Measurements from ENCODE around the gene JARID2.
"Not testable (repeated sequence)": the region's sequence is repeated elsewhere in the genome, so short reads cannot be mapped to it uniquely, and the experiment has no call there.

JARID2 gene

DNA sequence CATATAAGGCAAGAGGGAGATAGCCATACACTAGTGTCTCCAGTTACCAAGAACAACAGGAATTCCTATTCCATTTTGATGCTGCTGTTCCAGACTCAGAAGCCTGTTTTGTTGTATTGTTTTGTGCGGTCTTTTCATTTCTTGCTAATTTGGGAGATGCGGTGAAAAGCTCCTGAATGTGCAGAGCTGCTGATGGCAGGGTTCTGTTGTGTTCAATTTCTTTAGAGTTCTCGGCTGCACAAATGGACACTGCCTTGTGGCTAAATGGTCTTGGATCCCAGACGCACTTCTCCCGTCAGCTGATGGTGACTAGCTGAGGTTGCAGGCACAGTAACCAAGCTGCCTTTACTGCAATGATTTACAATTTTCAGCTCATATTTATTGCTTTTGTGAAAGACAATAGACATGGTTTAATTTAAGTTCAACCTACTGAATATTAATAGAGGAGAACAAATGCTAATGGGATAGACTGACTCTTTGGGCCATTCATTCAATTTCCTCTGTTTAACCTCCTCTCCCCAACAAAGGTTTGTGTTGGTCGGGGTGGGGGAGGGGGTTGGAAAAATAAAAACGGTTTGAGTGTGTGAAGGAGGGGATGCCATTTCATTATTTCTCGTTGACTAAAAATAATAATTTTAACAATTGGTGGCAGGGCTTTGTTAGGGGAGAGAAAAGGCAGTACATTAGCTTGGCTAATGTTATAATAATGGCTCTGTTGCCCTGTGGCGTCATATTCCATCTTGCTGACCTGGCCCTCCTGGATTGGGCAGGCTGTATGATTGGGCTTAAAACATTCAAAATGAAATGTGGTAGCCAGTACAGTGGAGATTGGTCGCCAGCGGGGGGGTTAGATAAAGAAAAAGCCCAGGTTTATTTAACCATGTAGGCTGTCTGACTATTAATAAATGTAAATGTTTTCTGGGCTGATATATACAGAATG, 159.5 kb downstream of the JARID2 start:
- DNase-seq: no peak

DNA sequence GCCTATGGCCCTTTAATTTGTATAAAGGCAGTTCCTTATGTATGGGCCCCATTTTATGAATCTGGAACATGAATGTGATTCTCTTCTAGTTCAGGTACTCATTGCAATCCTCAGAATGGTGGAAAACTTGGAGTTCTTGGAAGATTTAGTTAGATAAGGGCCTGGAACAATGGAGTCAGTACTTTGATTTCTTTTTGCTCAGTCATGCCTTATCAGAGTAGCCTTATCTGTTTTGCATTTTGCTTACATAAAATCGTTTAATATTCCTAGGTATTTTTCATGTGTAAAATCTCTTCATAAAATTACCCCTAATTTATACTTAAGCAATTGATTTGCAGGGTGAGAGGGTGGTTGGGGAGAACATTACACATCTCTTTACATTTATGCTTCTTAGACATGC, 160.6 kb downstream of the JARID2 start:
- DNase-seq: no peak

DNA sequence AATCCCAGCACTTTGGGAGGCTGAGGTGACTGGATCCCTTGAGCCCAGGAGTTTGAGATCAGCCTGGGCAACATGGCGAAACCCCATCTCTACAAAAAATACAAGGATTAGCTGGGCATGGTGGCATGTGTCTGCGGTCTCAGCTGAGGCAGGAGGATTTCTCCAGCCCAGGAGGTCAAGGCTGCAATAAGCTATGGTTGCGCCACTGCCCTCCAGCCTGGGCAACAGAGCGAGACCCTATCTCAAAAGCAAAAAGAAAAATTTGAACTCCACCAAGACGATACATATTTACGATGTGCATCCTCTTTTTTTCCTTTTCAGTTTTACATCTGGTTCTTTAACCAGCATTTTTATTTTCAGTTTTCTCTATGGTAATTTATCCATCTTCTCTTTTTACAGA, 162.1 kb downstream of the JARID2 start:
- no peak for DNase-seq

DNA sequence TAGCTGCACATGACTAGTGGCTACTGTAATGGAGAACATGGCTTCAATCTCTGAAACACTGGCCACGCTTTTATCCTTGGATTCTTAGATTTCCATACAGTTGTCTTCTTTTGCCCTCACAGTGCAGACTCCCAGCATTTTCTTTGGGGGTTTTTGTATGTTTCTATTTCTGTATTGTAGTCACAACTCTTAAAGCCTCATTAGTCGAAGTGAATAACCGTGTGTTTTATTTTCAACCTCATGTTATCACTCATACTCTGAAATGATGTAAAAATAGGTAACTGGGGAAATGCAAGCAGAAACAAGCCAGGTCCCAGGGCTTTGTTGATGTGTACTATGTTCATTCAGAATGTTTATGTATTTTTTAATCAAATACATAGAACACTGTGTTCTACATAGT, 162.9 kb downstream of the JARID2 start:
- DNase-seq: no peak

DNA sequence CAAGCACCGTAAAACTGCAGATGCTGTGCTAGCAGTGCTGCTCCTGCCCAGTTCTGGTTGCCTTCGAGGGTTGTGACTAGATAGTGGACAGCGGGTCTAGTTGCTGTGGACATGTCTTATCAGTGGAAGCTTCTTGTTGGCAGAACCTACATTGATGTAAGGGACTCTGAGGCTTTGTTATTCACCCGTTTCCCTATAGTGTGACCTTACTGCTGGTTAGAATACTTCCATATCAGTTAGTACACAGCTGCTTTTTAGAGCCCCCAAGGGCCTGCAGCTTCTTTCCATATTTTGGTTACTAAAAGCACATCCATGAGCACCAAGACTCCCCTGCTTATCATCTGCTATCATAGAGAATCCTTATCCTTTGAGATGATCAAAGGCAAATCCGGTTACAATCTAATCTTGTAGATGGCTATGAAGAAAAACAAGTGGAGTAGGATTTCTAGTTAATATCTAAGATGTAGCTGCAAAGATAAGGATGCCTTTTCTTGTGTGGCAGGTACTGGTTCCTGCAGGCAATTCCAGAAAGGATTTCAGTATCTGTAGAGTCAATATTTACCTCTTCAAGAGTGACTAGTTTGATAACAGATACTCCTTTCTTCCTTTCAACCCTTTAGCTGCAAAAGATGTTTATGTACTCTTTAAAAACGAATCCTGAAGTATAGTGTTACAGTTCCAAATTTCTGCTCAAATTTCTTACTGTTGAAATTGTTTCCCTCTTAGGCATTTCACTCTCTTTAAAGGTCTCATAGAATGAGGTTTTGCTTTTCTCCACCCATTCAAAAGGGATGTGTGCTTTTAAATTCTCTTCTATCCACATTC, 163.6 kb downstream of the JARID2 start:
- DNase-seq: no peak

DNA sequence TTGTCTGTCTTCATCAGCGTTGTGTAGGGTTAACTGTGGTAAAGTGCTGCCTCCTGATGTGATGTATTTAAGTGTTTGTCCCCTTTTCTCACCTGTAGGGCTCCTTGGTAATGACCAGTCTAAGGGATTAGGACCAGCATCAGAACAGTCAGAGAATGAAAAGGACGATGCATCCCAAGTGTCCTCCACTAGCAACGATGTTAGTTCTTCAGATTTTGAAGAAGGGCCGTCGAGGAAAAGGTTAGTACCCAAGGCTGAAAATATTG, 164.2 kb downstream of the JARID2 start:
- DNase-seq: no peak

DNA sequence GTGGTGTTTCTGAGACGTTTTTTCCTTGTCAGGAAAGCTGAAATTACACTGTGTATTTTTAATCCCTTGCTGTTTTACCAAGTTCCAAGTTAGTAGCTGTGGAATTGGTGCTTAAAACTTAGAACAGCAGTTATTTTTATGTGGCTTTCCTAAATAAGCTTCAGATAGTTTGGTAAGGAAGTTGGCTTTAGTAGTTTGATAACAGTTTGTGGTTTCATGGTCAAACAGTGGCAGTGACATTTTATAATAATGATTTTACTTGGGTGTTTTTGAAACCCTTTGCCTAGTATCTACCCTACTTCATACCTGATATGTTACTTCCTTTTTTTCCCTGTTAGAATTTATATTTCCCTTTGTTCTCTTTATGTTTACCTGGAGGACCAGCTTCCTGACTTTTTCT, 164.9 kb downstream of the JARID2 start:
- DNase-seq: no peak

DNA sequence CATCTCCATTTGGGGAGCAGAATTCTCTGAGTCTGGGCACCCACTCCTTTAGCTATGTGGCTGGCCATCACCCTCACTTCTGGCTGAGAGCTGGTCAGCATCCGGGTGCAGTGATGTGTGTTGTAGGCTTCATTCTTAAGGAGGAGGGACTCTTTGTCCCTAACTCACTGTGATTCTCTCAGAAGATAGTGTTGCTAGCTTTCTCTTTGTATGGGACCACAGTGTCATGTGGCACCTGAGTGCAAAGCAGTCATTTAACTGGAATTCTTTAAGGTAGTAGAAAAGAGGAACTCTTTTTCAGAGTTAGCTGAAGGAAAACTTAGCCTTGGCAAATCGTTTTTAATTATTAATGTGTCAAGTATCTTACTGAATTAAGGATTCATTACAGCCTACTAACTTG, 165.9 kb downstream of the JARID2 start:
- no peak for DNase-seq

DNA sequence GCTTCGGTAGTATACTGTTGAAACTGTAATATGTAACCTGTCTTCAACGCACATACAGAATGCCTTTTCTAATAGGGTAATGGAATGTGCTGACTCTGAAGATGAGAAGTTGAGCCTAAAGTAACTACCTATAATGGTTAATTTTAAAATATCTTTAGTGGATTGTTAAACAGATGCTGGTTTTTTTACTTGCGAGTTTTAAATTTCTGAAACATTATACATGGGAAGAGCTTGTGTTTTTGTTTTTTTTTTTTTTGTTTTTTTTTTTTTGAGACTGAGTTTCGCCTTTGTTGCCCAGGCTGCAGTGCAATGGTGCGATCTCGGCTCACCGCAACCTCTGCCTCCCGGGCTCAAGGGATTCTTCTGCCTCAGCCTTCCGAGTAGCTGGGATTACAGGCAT, 166.9 kb downstream of the JARID2 start:
- no peak for DNase-seq

DNA sequence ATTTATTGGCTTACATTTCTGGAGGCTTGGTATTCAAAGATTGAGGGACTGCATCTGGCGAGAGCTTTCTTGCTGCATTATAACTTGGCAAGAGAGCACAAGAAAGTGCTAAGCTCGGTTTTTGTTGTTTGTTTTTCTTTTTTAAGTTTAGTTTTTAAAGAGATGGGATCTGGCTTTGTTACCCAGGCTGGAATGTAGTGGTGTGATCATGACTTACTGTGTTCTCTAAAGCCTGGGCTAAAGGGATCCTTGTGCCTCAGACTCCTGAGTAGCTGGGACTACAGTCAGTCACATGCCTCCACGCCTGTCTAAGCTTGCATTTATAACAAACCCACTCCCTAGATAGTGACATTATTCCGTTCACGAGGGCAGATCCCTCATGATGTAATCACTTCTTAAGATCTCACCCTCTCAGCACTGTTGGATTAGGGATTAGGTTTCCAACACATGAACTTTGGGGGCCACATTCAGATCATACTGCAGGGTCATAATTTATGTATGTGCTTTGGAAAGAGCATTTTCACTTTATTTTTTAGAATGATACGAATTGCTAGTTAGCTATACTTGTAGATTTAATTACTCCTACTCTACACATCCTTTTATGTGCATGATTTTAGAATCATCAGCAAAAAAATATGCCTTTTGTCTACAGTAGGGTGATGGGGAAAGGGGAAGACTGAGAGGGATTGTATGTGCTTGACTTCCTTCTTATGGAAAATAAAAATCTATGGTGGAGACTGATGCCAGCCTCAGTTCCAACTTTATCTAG, 167.8 kb downstream of the JARID2 start:
- no peak for DNase-seq

DNA sequence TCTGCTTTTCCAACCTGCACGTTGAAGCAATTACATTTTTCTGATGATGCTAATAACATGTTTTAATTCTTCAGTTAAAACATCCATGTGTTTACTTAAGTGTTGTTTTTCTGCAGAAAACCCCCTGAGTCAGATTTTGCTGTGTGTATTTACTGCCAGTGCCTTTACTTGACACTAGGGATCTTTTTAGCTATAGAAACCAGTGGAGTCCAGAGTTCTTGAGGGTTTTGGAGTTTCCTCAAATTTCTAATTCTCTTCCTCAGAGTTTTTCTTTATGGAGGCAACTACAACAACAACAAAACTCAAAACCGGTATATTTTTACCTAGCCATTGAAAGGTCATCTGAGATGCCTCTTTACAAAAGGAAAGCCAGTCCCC, 168.4 kb downstream of the JARID2 start:
- no peak for DNase-seq

DNA sequence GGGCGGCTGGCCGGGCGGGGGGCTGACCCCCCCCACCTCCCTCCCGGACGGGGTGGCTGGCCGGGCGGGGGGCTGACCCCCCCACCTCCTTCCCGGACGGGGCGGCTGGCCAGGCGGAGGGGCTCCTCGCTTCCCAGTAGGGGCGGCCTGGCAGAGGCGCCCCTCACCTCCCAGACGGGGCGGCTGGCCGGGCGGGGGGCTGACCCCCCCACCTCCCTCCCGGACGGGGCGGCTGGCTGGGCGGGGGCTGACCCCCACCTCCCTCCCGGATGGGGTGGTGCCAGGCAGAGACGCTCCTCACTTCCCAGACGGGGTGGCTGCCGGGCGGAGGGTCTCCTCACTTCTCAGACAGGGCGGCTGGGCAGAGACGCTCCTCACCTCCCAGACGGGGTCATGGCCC, 169.8 kb downstream of the JARID2 start:
- DNase-seq: not testable (repeated sequence)

DNA sequence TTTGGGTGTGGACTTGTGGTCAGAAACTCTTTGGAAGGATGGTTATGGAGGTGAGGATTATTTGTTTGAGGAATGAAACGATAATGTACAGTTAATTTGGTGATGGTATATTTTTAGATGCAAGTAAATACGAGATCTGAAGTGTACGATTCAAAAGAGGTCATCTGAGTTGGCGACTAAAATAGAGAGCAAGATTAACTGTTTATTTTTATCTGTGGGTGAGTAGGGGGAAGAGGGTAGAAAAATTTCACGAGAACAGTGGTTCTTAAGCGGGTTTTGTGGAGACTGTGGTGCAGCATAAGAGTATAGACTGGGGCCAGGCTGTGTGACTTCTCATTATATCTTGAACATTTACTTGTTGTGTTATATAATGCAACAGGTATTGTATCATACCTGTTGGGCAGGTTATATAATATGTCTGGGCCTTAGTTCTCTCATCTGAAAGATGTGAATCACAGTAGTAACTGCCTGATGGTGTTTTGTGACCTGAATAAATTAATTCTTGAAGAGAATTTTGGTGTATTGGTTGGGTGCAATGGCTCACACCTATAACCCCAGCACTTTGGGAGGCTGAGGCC, 171.2 kb downstream of the JARID2 start:
- no peak for DNase-seq

DNA sequence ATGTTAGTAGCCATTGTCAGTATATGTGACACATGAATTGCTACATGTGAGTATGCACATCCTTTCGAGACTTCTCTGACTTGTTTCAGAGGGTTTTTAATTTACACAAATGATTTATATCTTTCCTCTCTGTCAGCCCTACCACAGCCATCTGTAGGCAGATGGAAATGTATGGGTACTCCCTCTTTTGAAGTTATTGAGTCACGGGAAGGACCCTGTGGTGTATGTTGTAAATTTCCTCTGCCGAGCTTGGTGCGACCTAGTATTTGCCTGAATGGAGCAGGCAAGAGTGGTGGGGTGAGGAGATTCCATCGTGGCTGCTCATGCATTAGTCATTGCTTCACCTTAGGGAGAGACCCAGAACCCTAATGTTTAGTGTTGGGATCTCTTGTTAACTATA, 171.9 kb downstream of the JARID2 start:
- peak; percentile 69 for DNase-seq

DNA sequence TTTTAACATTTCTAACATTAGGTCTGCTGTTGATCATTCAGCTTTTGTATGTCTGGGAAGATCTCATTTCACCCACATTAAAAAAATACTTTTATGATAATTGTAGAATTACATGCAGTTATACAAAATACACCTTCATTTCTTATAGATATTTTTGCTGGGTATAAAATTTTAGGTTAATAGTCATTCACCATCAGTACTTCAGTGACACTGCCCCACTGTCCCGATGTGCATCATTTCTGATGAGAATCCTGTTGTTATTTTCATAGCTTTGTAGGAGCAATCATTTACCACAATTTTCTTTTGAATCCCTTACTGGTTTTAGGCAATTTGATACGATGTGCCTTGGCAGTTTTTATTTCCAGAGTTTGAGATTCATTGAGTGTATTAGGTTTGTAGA, 173.6 kb downstream of the JARID2 start:
- no peak for DNase-seq

DNA sequence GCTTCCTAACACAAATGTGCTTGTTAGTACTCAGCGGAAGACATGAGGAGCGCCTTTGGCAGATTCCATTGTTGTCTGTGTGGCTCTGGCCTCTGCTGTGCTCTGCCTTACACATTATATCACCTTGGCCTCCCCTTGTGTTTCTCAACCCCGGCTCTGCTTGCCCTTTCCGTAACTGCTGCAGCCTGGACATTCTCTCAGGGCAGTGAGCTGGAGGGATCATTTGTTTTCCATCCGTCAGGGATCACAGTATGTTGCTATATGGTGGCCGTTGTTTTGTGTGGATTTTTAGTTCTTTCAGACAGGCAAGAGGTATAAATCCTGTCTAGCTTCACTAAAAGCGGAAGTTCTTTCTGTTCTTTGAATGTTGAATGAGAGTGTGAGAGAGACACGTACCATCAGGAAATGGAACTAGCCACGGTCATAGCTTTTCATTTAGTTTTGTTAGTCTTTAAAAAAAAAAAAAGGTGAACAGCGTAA, 175.1 kb downstream of the JARID2 start:
- no peak for DNase-seq

DNA sequence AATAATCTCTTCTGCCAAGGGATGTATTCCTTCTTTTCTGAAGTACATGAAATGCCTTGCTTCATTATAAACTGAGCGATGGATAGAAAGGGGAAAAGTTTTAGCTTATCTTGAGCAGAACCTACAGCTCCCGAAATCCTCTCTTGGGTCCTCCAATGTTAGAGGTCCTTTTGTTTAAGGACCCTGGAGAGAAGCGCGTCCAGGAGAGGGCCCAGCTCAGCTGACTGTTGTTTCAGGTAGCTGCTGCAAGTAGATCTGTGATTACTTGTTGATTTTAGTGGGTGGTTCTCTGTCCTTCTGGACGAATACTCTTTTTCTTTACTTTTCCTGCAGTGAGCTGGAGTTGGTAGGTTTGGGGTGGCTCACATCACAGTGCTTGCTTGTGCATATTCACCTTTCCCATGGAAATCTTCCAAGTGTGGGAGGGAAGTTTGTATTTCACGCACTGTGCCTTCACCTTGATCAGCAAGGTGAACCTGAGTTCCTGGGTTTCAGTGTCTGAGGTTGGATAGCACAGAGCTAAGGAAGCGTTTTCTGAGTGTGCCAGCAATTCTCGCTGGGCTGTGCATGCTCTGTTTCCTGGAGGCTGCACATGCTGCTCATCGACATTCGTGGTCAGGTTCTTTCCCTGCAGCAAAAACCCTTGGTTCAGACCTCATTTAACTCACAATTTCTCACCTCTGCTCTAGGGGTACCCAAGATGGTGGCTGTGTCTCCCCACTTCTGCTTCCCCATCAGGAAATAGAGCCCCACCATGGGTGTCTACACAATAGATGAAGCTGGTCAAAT, 176.3 kb downstream of the JARID2 start:
- DNase-seq: peak; percentile 45

DNA sequence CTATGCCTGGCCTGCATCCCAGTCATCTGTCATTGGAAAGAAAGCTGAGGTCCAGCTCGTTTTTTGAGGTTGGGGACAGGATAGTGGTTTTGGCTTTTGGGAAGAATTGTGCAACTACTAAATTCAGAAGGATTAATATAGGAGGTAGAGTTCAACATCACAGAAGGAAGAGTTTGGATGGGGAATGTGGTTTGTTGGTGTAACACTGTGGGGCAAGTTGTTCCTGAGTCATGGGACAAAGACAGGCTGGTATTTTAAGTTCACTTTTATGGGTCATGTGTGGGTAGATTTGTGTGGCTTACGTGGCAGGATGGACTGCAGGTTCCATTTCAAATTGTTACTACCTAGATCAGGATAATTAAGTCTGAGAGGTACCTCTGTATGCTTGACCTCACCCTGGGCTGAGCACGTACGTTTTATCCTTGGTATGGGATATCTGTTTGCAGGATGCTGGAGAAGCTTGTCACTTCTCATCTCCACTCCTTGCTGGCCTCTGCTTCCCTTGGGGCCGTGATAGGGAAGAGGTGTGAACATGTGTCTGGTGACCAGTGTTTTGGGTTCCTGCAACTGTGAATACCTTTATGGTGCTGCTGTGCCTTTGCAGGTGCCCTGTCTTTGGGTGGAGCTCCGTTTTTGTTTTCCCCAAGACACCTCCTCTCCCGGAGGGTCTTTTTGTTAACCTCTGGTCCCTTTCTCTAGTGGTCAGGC, 177.6 kb downstream of the JARID2 start:
- no peak for DNase-seq

DNA sequence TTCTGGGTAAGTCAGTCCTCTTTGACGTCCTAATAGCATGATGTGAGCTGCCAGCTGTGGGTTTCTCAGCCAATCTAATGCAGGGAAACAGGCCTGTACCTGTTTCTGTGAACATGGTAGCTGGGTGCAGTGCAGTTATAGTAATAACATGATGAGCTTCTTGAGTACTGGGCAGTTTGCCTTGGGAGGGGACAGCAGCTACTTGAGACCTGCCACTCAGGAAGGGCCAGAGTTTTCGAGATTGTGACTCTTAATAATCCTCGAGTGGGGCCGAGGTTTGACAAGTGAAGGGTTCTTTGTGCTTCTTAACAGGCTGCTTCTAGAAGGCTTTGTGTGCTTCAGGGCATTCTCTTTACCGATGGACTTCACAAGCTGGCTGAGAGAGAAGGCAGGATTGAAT, 180.1 kb downstream of the JARID2 start:
- DNase-seq: no peak

DNA sequence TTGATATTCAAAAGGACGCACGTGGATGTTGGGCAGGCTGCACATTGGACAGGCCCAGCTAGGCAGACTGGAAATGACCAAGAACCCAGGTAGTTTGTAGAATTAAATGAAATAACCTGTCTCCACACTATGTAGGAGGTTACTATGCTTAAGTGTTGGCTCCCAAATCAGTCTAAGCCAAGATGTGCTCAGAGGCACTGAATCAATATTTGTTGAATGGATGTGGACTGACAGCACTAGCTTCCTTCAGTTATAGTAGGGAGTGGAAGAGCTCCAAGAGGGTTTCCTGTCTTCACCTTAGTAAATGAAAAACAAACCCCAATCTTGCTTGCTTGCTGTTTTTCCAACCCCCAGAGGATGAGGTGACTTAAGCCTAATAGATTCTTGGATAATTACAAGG, 180.5 kb downstream of the JARID2 start:
- no peak for DNase-seq

DNA sequence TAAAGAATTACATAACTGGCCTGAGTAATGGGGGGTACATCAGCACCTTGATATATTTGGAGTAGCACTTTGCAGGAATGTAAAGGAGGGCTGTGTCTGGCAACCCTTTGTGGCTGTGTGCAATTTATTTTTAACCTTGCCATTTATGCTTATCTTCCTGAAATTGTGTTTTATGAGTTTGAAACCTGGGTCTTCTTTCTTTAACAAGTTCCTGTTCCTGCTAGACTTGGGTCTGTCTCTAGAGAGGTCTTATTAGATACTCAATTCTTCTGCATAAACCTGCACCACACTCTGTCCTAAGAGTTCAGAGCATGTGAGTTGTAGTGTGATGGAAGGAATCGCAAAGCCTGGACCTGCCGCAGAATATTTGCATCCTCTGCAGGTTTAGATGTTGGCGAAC, 181.0 kb downstream of the JARID2 start:
- DNase-seq: no peak

All from stimulated activated CD4-positive, alpha-beta T cell treated with anti-CD3 and anti-CD28 coated beads, Interleukin-15, amount 100 ng/mL, for 24 hours (primary cell).